ENCODE data around the gene TSKU. TPM values are rescaled to one million over a fixed set of nuclear protein-coding genes. Genes with fewer than 3 reads are reported as not detected.

TSKU gene
- total RNA-seq, 4 donors from 2014 or later: 140 to 385 (median 202) TPM

- Histone ChIP-seq H3K27me3 (no peaks in the 10 kb centered on the region), H3K4me1 (peaks cover 0 to 44% (median 0%) of the 10 kb centered on the region in 4 donors), H3K36me3 (no peaks in the 10 kb centered on the region), H3K4me3 (no peak overlapping the region), H3K27ac (no peak overlapping the region), H3K9me3 (no peaks in the 10 kb centered on the region)
- no peak for DNase-seq (ENCODE audit: low spot score in 2 of 2)
- WGBS, 2 donors: 95 to 97% methylated on average over 4 of the region's 4 CpGs
- no peak for TF ChIP-seq EP300 (IDR thresholded peaks at IDR 0.05)
- TF ChIP-seq, protein P1, sequence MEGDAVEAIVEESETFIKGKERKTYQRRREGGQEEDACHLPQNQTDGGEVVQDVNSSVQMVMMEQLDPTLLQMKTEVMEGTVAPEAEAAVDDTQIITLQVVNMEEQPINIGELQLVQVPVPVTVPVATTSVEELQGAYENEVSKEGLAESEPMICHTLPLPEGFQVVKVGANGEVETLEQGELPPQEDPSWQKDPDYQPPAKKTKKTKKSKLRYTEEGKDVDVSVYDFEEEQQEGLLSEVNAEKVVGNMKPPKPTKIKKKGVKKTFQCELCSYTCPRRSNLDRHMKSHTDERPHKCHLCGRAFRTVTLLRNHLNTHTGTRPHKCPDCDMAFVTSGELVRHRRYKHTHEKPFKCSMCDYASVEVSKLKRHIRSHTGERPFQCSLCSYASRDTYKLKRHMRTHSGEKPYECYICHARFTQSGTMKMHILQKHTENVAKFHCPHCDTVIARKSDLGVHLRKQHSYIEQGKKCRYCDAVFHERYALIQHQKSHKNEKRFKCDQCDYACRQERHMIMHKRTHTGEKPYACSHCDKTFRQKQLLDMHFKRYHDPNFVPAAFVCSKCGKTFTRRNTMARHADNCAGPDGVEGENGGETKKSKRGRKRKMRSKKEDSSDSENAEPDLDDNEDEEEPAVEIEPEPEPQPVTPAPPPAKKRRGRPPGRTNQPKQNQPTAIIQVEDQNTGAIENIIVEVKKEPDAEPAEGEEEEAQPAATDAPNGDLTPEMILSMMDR (IDR thresholded peaks at IDR 0.05): no peak
- no peak for TF ChIP-seq POLR2A (IDR thresholded peaks at IDR 0.05)
These were observed 46.9 kb upstream of the TSKU start for GRCh38 chr11:76736266-76736665.

DNA sequence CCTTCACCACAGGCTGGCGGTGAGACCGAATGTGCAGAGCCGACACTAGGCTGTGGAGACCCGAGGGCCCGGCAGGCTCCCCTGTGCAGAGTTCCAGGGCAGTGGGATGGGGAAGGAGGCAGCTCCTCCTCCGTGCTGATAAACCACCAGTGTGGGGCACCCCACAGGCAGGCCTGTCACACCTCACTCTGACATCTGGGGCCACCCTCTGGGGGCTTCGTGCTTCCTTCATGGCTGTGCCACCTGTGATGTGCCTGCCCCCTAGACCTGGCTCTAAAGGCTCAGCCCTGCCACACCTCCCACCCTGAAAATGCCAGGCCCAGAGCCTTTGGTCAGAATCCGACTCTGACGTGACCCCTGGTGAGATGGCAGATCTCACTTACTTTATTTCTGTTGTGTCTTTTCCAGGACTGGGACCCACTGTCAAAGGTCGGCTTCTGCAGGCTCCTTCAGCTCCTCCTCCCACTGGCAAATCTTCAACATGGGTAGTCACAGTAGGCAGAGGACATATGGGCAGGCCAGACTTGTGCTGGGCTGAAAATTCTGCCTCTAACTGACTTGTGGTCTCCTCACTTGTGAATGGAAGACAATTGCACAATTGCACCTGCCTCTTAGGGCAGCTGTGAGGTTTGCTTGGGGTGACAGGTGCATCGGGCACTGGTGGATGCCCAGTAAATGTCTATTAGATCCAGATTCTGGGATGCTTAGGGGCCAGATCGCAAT is 46.2 kb upstream of the TSKU start:
- DNase-seq (ENCODE audit: low spot score in 2 of 2): no peak
- no peaks in the 10 kb centered on the region for H3K9me3 ChIP-seq
- no peak overlapping the region for H3K27ac ChIP-seq
- peaks cover 0 to 44% (median 0%) of the 10 kb centered on the region in 4 donors for H3K4me1 ChIP-seq
- WGBS, 2 donors: 88% methylated on average over 12 of the region's 12 CpGs
- H3K27me3 ChIP-seq: no peaks in the 10 kb centered on the region
- TF ChIP-seq POLR2A (IDR thresholded peaks at IDR 0.05): no peak
- TF ChIP-seq, protein P1 (IDR thresholded peaks at IDR 0.05): no peak
- TF ChIP-seq EP300 (IDR thresholded peaks at IDR 0.05): no peak
- no peaks in the 10 kb centered on the region for H3K36me3 ChIP-seq
- H3K4me3 ChIP-seq: no peak overlapping the region

- no peak overlapping the region for H3K4me3 ChIP-seq
- no peak for TF ChIP-seq POLR2A (IDR thresholded peaks at IDR 0.05)
- TF ChIP-seq EP300 (IDR thresholded peaks at IDR 0.05): peak in 1 of 2 donors; percentile 19
- TF ChIP-seq, protein P1 (IDR thresholded peaks at IDR 0.05): no peak
- peak overlapping the region in 1 of 4 donors; percentile 52 for H3K27ac ChIP-seq
- no peaks in the 10 kb centered on the region for H3K27me3 ChIP-seq
- DNase-seq (ENCODE audit: low spot score in 2 of 2): no peak
- H3K4me1 ChIP-seq: peaks cover 0 to 44% (median 0%) of the 10 kb centered on the region in 4 donors
- WGBS, 2 donors: 71 to 75% methylated on average over 8 of the region's 8 CpGs
- H3K36me3 ChIP-seq: no peaks in the 10 kb centered on the region
- no peaks in the 10 kb centered on the region for H3K9me3 ChIP-seq
These were observed 44.4 kb upstream of the TSKU start for GRCh38 chr11:76738618-76739240.

GRCh38 chr11:76739798-76740197 is 43.4 kb upstream of the TSKU start:
- WGBS, 2 donors: 70 to 73% methylated on average over 6 of the region's 6 CpGs

More at GRCh38 chr11:76739798-76740197, 43.4 kb upstream of the TSKU start:
- no peak for DNase-seq (ENCODE audit: low spot score in 2 of 2)
- TF ChIP-seq, protein P1 (IDR thresholded peaks at IDR 0.05): no peak
- TF ChIP-seq EP300 (IDR thresholded peaks at IDR 0.05): no peak
- no peak for TF ChIP-seq POLR2A (IDR thresholded peaks at IDR 0.05)
- Histone ChIP-seq H3K27ac (no peak overlapping the region), H3K36me3 (no peaks in the 10 kb centered on the region), H3K9me3 (no peaks in the 10 kb centered on the region), H3K4me1 (peaks cover 0 to 36% (median 0%) of the 10 kb centered on the region in 4 donors), H3K4me3 (no peak overlapping the region), H3K27me3 (no peaks in the 10 kb centered on the region)
